GM12878 (cell line): ENCODE data around the gene SPATA12. TPM values are rescaled to one million over a fixed set of nuclear protein-coding genes. Genes with fewer than 3 reads are reported as not detected.

Experiments
- BHLHE40 ChIP-seq, 2 experiments: fragments of 450-650 bp in 1 of 2; IDR thresholded peaks; 2 replicates each; pipeline ENCODE4 v1.6.1; 2011 to 2017; ENCODE audit warnings: low read depth in 2 of 2, borderline replicate concordance in 1 of 2, improper control_type of control experiment in 1 of 2, low read length in 1 of 2, mild to moderate bottlenecking in 1 of 2
- CHD1 ChIP-seq: IDR thresholded peaks from 2 replicates; pipeline ENCODE4 v1.6.1; 2012; ENCODE audit warnings: low read depth, low read length, improper control_type of control experiment
- CUX1 ChIP-seq: IDR thresholded peaks from 2 replicates; pipeline ENCODE4 v1.6.1; 2012; ENCODE audit warnings: improper control_type of control experiment, low read depth, low read length; ENCODE audit not compliant: insufficient replicate concordance
- E2F4 ChIP-seq: IDR thresholded peaks from 2 replicates; pipeline ENCODE4 v1.6.1; 2012; ENCODE audit warnings: low read depth, low read length, improper control_type of control experiment
- FOS ChIP-seq: IDR thresholded peaks from 3 replicates; pipeline ENCODE4 v1.6.1; 2011; ENCODE audit warnings: borderline replicate concordance; ENCODE audit not compliant: insufficient read length; ENCODE audit errors: extremely low read depth
- MYB ChIP-seq: fragments of 150-350 bp; IDR thresholded peaks from 2 replicates; pipeline ENCODE4 v1.6.1; 2014; ENCODE audit warnings: mild to moderate bottlenecking, low read depth, low read length, borderline replicate concordance
- NBN ChIP-seq: fragments of 450-650 bp; IDR thresholded peaks from 2 replicates; pipeline ENCODE4 v1.6.1; 2016
- PAX8 ChIP-seq: fragments of 450-650 bp; IDR thresholded peaks from 2 replicates; pipeline ENCODE4 v1.6.1; 2017; ENCODE audit warnings: mild to moderate bottlenecking, moderate library complexity
- REST ChIP-seq: IDR thresholded peaks from 2 replicates; pipeline ENCODE4 v1.6.1; 2012; ENCODE audit warnings: mild to moderate bottlenecking, low read depth, low read length
- ZNF384 ChIP-seq: IDR thresholded peaks from 2 replicates; pipeline ENCODE4 v1.6.1; 2012; ENCODE audit warnings: low read depth, mild to moderate bottlenecking, low read length, improper control_type of control experiment, borderline replicate concordance
- ZNF592 ChIP-seq: fragments of 450-650 bp; IDR thresholded peaks from 2 replicates; pipeline ENCODE4 v1.6.1; 2017; ENCODE audit warnings: mild to moderate bottlenecking, moderate library complexity
- polyA plus RNA-seq, 11 experiments: library from polyadenylated mRNA; depleted of rRNA in 4 of 11; unstranded in 6 of 11; stranded (reverse) in 5 of 11; fragments of >200 nt; fragmentation: Nextera tagmentation in 4 of 11; fragmentation: Illumina TruSeq in 1 of 11; extraction: Ambion mirVana in 4 of 11; extraction: Trizol in 1 of 11; gene quantifications; 1 replicate in 1 of 11; 2 replicates in 10 of 11; pipeline versions ENCODE4 v1.2.1 to v1.2.3, GENCODE V29; 2011 to 2016; ENCODE audit warnings: inconsistent platforms in 2 of 11, missing spikeins in 2 of 11, low read depth in 1 of 11
- total RNA-seq, 4 experiments: library from RNA; depleted of rRNA in 3 of 4; stranded (reverse); fragments of >200 nt in 3 of 4; fragmentation: Illumina TruSeq in 1 of 4; extraction: Trizol in 1 of 4; gene quantifications; 2 replicates each; pipeline versions ENCODE4 v1.2.1 to v1.2.3, GENCODE V29; 2013 to 2021

SPATA12 gene
- total and polyA plus RNA-seq, 10 of the 15 experiments (the other 5 are each of a cell fraction or from before 2014, with no cell fraction given) = 0.03 to 0.69 (median 0.37) TPM

- TF ChIP-seq ZNF384 (0 out of 2 replicates have a peak, but pooled peaks have one; percentile 14), ZNF592 (no peak), E2F4 (no peak), FOS (no peak), REST (no peak), NBN (peak; percentile 91), MYB (no peak), PAX8 (no peak), BHLHE40 (IDR thresholded peaks at IDR 0.05; ENCODE audit: borderline replicate concordance in 1 of 2, low read depth in 2 of 2, low read length in 1 of 2) (peak; percentile 89 to 91), CHD1 (no peak), CUX1 (no peak)
Observed at GRCh38 chr3:57068437-57069089, 8.1 kb downstream of the SPATA12 start (continued).
